H1 (cell line): Measurements from ENCODE around the gene TBC1D12. TPM values are rescaled to one million over a fixed set of nuclear protein-coding genes. Genes with fewer than 3 reads are reported as not detected.

ENCODE experiments used
- CTCF ChIA-PET: fragments of 300-600 bp; sonication (Branson Sonifier 250); formaldehyde crosslinking; loops from one replicate; lab custom pipeline; 2021; ENCODE audit not compliant: partially characterized antibody; lab: Charles Lee
- POLR2A ChIA-PET: fragments of 300-600 bp; sonication (Branson Sonifier 250); formaldehyde crosslinking; loops from one replicate; lab custom pipeline; 2021; ENCODE audit warnings: inconsistent platforms; ENCODE audit not compliant: partially characterized antibody; lab: Charles Lee
- DNase-seq, 2 experiments: peaks; one replicate each; pipeline versions ENCODE4 v3.0.0 to v3.0.0-alpha.2; 2010 to 2022; ENCODE audit warnings: low spot score in 2 of 2, low read depth in 1 of 2, mixed read lengths in 1 of 2
- FAIRE-seq: peaks from 2 replicates; lab custom pipeline; 2011; peaks lifted over from hg19 to GRCh38; lab: Jason Lieb, UNC
- H2AFZ ChIP-seq: 2 replicates; pipeline ENCODE4 v1.8.1; 2012; ENCODE audit warnings: low read length, inconsistent platforms
- H2AK5ac ChIP-seq: 2 replicates; pipeline ENCODE4 v1.6.1; 2013; ENCODE audit warnings: low read depth, low read length
- H2BK120ac ChIP-seq: replicated peaks from 2 replicates; pipeline ENCODE3; 2013; ENCODE audit warnings: low read depth, low read length, inconsistent platforms
- H2BK12ac ChIP-seq: 2 replicates; pipeline ENCODE4 v1.6.1; 2013; ENCODE audit warnings: low read depth, low read length
- H2BK15ac ChIP-seq: 2 replicates; pipeline ENCODE4 v1.6.1; 2013; ENCODE audit warnings: low read length
- H2BK20ac ChIP-seq: 2 replicates; pipeline ENCODE4 v1.6.1; 2013; ENCODE audit warnings: low read length
- H2BK5ac ChIP-seq: 2 replicates; pipeline ENCODE4 v1.6.1; 2013; ENCODE audit warnings: low read depth, low read length
- H3K14ac ChIP-seq: 2 replicates; pipeline ENCODE4 v1.6.1; 2013; ENCODE audit warnings: inconsistent platforms; ENCODE audit not compliant: insufficient read length
- H3K18ac ChIP-seq: 2 replicates; pipeline ENCODE4 v1.6.1; 2013; ENCODE audit warnings: low read length; ENCODE audit errors: extremely low read depth
- H3K23ac ChIP-seq: 2 replicates; pipeline ENCODE4 v1.6.1; 2013; ENCODE audit warnings: inconsistent platforms; ENCODE audit not compliant: insufficient read length
- H3K23me2 ChIP-seq: 2 replicates; pipeline ENCODE4 v1.6.1; 2013; ENCODE audit warnings: low read depth, low read length
- H3K27ac ChIP-seq: 2 replicates; pipeline ENCODE4 v1.6.1; 2011; ENCODE audit warnings: low read depth, low read length, inconsistent platforms
- H3K27me3 ChIP-seq, 4 experiments: replicated peaks in 1 of 4; 1 replicate in 1 of 4; 2 replicates in 3 of 4; pipeline versions ENCODE4 v1.6.1 to v1.8.1; 2011 to 2013; ENCODE audit warnings: low read length in 3 of 4, mild to moderate bottlenecking in 3 of 4, inconsistent platforms in 2 of 4, mixed read lengths in 2 of 4, moderate library complexity in 1 of 4; ENCODE audit not compliant: control insufficient read depth in 3 of 4, insufficient read depth in 3 of 4; ENCODE audit errors: extremely low read depth in 1 of 4
- H3K36me3 ChIP-seq, 4 experiments: 2 replicates each; pipeline versions ENCODE4 v1.6.1 to v1.8.1; 2011 to 2013; ENCODE audit warnings: mild to moderate bottlenecking in 4 of 4, low read length in 3 of 4, moderate library complexity in 2 of 4, control low read depth in 1 of 4, inconsistent platforms in 1 of 4; ENCODE audit not compliant: insufficient read depth in 4 of 4, control insufficient read depth in 2 of 4
- H3K4ac ChIP-seq: replicated peaks from 2 replicates; pipeline ENCODE3; 2013; ENCODE audit warnings: low read length, low read depth, mixed read lengths, inconsistent platforms; ENCODE audit not compliant: insufficient read length
- H3K4me1 ChIP-seq, 4 experiments: replicated peaks in 1 of 4; 1 replicate in 1 of 4; 2 replicates in 3 of 4; pipeline versions ENCODE4 v1.6.1 to v1.8.1; 2011 to 2013; ENCODE audit warnings: low read length in 3 of 4, inconsistent platforms in 2 of 4, mixed read lengths in 1 of 4; ENCODE audit not compliant: insufficient read depth in 4 of 4, control insufficient read depth in 3 of 4
- H3K4me2 ChIP-seq, 2 experiments: 2 replicates each; pipeline versions ENCODE4 v1.6.1 to v1.8.1; 2011 to 2013; ENCODE audit warnings: low read depth in 2 of 2, low read length in 2 of 2, control low read depth in 1 of 2, inconsistent platforms in 1 of 2, mild to moderate bottlenecking in 1 of 2; ENCODE audit not compliant: insufficient read depth in 1 of 2
- H3K4me3 ChIP-seq, 4 experiments: fragments of 200-600, 300-600 bp in 1 of 4; sonication (generic), shearing (Covaris generic), sonication (Bioruptor Twin) in 1 of 4; 2 replicates each; pipeline versions ENCODE4 v1.5.1 to v1.8.1; 2011 to 2016; ENCODE audit warnings: low read length in 4 of 4, low read depth in 3 of 4, control low read depth in 2 of 4, inconsistent platforms in 2 of 4, mild to moderate bottlenecking in 2 of 4, mixed read lengths in 1 of 4, moderate library complexity in 1 of 4; ENCODE audit not compliant: insufficient read depth in 2 of 4; ENCODE audit errors: extremely low read depth in 1 of 4
- H3K56ac ChIP-seq: replicated peaks from 2 replicates; pipeline ENCODE3; 2013; ENCODE audit warnings: low read depth, mild to moderate bottlenecking, mixed read lengths, low read length, inconsistent platforms; ENCODE audit not compliant: insufficient read length
- H3K79me1 ChIP-seq: 2 replicates; pipeline ENCODE4 v1.6.1; 2013; ENCODE audit warnings: low read depth, low read length, control low read depth
- H3K79me2 ChIP-seq, 2 experiments: 2 replicates each; pipeline versions ENCODE4 v1.6.1 to v1.8.1; 2012 to 2013; ENCODE audit warnings: low read length in 2 of 2, mild to moderate bottlenecking in 2 of 2, inconsistent platforms in 1 of 2; ENCODE audit not compliant: insufficient read depth in 2 of 2, control insufficient read depth in 1 of 2
- H3K9ac ChIP-seq, 4 experiments: replicated peaks in 1 of 4; 1 replicate in 1 of 4; 2 replicates in 3 of 4; pipeline versions ENCODE4 v1.6.1 to v1.8.1; 2011 to 2013; ENCODE audit warnings: low read depth in 3 of 4, low read length in 3 of 4, control low read depth in 2 of 4, mild to moderate bottlenecking in 2 of 4, moderate library complexity in 2 of 4, inconsistent platforms in 1 of 4; ENCODE audit errors: extremely low read depth in 1 of 4
- H3K9me3 ChIP-seq, 2 experiments: 2 replicates each; pipeline versions ENCODE4 v1.6.1 to v1.8.1; 2012 to 2013; ENCODE audit warnings: mild to moderate bottlenecking in 2 of 2, moderate library complexity in 2 of 2, control low read depth in 1 of 2, inconsistent platforms in 1 of 2, low read depth in 1 of 2, low read length in 1 of 2, mixed read lengths in 1 of 2; ENCODE audit not compliant: insufficient read depth in 2 of 2
- H4K20me1 ChIP-seq, 2 experiments: replicated peaks in 1 of 2; 2 replicates each; pipeline versions ENCODE3 to v1.8.1; 2011 to 2013; ENCODE audit warnings: inconsistent platforms in 2 of 2, low read length in 2 of 2, mild to moderate bottlenecking in 1 of 2; ENCODE audit not compliant: insufficient read depth in 2 of 2, control insufficient read depth in 1 of 2
- H4K5ac ChIP-seq: 2 replicates; pipeline ENCODE4 v1.6.1; 2013; ENCODE audit warnings: low read length, low read depth, mixed read lengths, inconsistent platforms; ENCODE audit not compliant: insufficient read length
- H4K8ac ChIP-seq: 2 replicates; pipeline ENCODE4 v1.8.0; 2013; ENCODE audit warnings: mild to moderate bottlenecking, moderate library complexity, low read length, inconsistent platforms; ENCODE audit not compliant: insufficient read depth; ENCODE audit errors: extremely low read depth
- H4K91ac ChIP-seq: replicated peaks from 2 replicates; pipeline ENCODE3; 2013; ENCODE audit warnings: low read length, mixed read lengths, inconsistent platforms; ENCODE audit not compliant: insufficient read length
- RAD21 ChIP-seq, 2 experiments: IDR thresholded peaks in 1 of 2; conservative IDR thresholded peaks in 1 of 2; 2 replicates each; pipeline ENCODE4 v1.6.1; 2011; ENCODE audit warnings: low read depth in 2 of 2, low read length in 2 of 2, improper control_type of control experiment in 1 of 2, inconsistent platforms in 1 of 2, mild to moderate bottlenecking in 1 of 2, moderate library complexity in 1 of 2
- SAP30 ChIP-seq: fragments of 300-600 bp; sonication (generic); IDR thresholded peaks from 2 replicates; pipeline ENCODE4 v1.7.1; 2012; ENCODE audit warnings: low read length, moderate library complexity, mild to moderate bottlenecking, inconsistent platforms; ENCODE audit not compliant: insufficient read depth, insufficient replicate concordance
- SP2 ChIP-seq: IDR thresholded peaks from 2 replicates; pipeline ENCODE4 v1.6.1; 2012; ENCODE audit warnings: mild to moderate bottlenecking, low read length, inconsistent platforms
- ZNF274 ChIP-seq: IDR thresholded peaks from 2 replicates; pipeline ENCODE4 v1.7.0; 2012; ENCODE audit warnings: low read length, borderline replicate concordance; ENCODE audit errors: extremely low read depth
- WGBS, 2 experiments: shearing (Covaris generic) in 1 of 2; methylation state at CpG; one replicate each; pipeline versions ENCODE4 v1.1.6 to v1.1.7; 2013 to 2015; ENCODE audit warnings: low lambda C conversion rate in 2 of 2, mixed read lengths in 2 of 2, inconsistent platforms in 1 of 2, low coverage in 1 of 2, missing lambda C conversion rate in 1 of 2; ENCODE audit not compliant: insufficient replicate concordance in 2 of 2, insufficient coverage in 1 of 2, insufficient read length in 1 of 2; ENCODE audit errors: extremely low coverage in 1 of 2, missing lambda C conversion rate in 1 of 2; 5-methylcytosine and 5-hydroxymethylcytosine counted together
- polyA plus RNA-seq, 7 experiments: library from polyadenylated mRNA; depleted of rRNA in 3 of 7; stranded (reverse) in 5 of 7; unstranded in 2 of 7; fragments of >200 nt in 5 of 7; fragments of 200-250 nt in 2 of 7; gene quantifications; 1 replicate in 5 of 7; 2 replicates in 1 of 7; 4 replicates in 1 of 7; pipeline versions ENCODE4 v1.2.1 to v1.2.3, GENCODE V29; 2011 to 2013; ENCODE audit warnings: missing spikeins in 2 of 7, mixed read lengths in 2 of 7
- total RNA-seq: library from RNA; stranded (reverse); fragmentation: NEBNext Ultra II Directional; extraction: Animal tissue kit (Norgen Biotek cat#: 25700); gene quantifications from 2 replicates; pipeline ENCODE4 v1.2.1, GENCODE V29; 2021
- TF ChIP-seq, protein P1 (sequence below), 3 experiments: IDR thresholded peaks; 1 replicate in 2 of 3; 2 replicates in 1 of 3; pipeline versions ENCODE4 v1.5.1 to v1.6.1; 2011; ENCODE audit warnings: low read length in 3 of 3, mild to moderate bottlenecking in 3 of 3, inconsistent platforms in 2 of 3, low read depth in 1 of 3, moderate library complexity in 1 of 3; ENCODE audit not compliant: insufficient read depth in 1 of 3; ENCODE audit errors: control extremely low read depth in 1 of 3

Gene TBC1D12
- total and polyA plus RNA-seq, 2 of the 8 experiments (the other 6 are each of a cell fraction or from before 2014, with no cell fraction given), result 1.1 to 3.2 TPM

DNA sequence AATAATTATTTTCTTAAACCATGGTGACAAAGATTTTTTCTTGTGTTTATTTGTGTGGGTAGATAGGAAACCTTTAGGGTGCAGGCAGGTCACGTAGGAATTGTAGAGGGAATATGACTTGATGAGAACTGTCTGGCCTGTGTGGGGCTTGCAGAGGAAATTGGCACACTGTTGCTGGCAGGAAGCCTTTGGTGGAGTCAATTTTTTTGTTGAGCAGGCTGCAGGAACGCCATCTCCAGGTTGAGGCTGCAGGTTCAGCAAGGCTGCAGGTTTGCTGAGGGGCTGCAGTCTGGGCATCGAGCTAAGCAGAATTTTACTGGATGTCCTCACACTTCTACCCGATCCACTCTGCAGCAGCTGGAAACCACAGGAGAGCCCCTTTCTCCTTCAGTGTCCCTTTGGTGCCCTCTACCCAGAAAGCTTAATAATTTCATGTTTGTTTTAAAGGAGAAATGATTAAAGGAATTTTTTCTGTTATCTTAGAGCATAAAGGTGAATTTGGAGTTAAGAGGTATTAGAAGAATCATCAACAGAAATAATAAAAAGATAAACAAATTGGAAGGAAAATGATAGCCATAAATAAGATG is 37.0 kb downstream of the TBC1D12 start:
- Histone ChIP-seq H3K79me1 (no peaks in the 10 kb centered on the region), H3K9me3 (no peaks in the 10 kb centered on the region), H3K27me3 (no peaks in the 10 kb centered on the region), H2AK5ac (no peak overlapping the region), H2AFZ (no peak overlapping the region), H3K14ac (no peak overlapping the region), H3K9ac (no peak overlapping the region), H3K27ac (no peak overlapping the region), H3K36me3 (no peaks in the 10 kb centered on the region), H4K20me1 (no peaks in the 10 kb centered on the region), H2BK15ac (no peak overlapping the region), H4K91ac (no peak overlapping the region), H3K4ac (no peak overlapping the region), H3K79me2 (no peaks in the 10 kb centered on the region), H2BK5ac (no peak overlapping the region), H3K23me2 (no peaks in the 10 kb centered on the region), H4K8ac (no peak overlapping the region), H3K4me2 (no peak overlapping the region), H2BK120ac (no peak overlapping the region), H3K4me1 (no peaks in the 10 kb centered on the region), H2BK12ac (no peak overlapping the region), H3K23ac (no peak overlapping the region), H3K56ac (no peak overlapping the region), H3K4me3 (no peak overlapping the region), H2BK20ac (no peak overlapping the region), H4K5ac (no peak overlapping the region), H3K18ac (no peak overlapping the region)
- peak; percentile 19 to 31; a peak in 3 of 4 replicates for TF ChIP-seq RAD21 (IDR thresholded peaks at IDR 0.05 in 1 of 2, conservative IDR thresholded peaks at IDR 0.05 in 1 of 2; ENCODE audit: low read depth in 2 of 2, low read length in 2 of 2)
- no peak for TF ChIP-seq SAP30
- TF ChIP-seq ZNF274, result no peak
- TF ChIP-seq, protein P1, sequence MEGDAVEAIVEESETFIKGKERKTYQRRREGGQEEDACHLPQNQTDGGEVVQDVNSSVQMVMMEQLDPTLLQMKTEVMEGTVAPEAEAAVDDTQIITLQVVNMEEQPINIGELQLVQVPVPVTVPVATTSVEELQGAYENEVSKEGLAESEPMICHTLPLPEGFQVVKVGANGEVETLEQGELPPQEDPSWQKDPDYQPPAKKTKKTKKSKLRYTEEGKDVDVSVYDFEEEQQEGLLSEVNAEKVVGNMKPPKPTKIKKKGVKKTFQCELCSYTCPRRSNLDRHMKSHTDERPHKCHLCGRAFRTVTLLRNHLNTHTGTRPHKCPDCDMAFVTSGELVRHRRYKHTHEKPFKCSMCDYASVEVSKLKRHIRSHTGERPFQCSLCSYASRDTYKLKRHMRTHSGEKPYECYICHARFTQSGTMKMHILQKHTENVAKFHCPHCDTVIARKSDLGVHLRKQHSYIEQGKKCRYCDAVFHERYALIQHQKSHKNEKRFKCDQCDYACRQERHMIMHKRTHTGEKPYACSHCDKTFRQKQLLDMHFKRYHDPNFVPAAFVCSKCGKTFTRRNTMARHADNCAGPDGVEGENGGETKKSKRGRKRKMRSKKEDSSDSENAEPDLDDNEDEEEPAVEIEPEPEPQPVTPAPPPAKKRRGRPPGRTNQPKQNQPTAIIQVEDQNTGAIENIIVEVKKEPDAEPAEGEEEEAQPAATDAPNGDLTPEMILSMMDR (IDR thresholded peaks at IDR 0.05; ENCODE audit: control extremely low read depth in 1 of 3, insufficient read depth in 1 of 3, low read depth in 1 of 3, low read length in 3 of 3), result peak in 1 of 3 experiments; percentile 35; a peak in 1 of 4 replicates
- TF ChIP-seq SP2, result no peak
- ChIA-PET POLR2A (no interaction called here), CTCF (interaction anchor here (0.8 to 1.4 kb wide), 5 partner anchors 11 to 619 kb away, joined by 3 to 4 read pairs (median 3); no protein-coding TSS in a partner anchor)
- no peak for FAIRE-seq
- WGBS, 2 experiments, result 77% methylated on average over 4 of the region's 4 CpGs; no CpG with 5 or more reads in 1 of the 2 experiments
- no peak for DNase-seq
